Mesenteric fat pad (tissue), 1 donor: ENCODE measurements around the gene ACTN1. TPM values are rescaled to one million over a fixed set of nuclear protein-coding genes. Genes with fewer than 3 reads are reported as not detected.

Experiments used
- DNase-seq: peaks from one replicate; pipeline ENCODE4 v3.0.0-alpha.2; 2020; ENCODE audit warnings: low spot score
- total RNA-seq: library from RNA; stranded (reverse); fragmentation: NEBNext Ultra II Directional; extraction: Animal tissue kit (Norgen Biotek cat#: 25700); gene quantifications from one replicate; pipeline ENCODE4 v1.2.1, GENCODE V29; 2021
- donor health status: DM: yes; HTN: yes; CAD: no.

Gene ACTN1
- total RNA-seq, 1 donor from 2014 or later: 215 TPM

DNA sequence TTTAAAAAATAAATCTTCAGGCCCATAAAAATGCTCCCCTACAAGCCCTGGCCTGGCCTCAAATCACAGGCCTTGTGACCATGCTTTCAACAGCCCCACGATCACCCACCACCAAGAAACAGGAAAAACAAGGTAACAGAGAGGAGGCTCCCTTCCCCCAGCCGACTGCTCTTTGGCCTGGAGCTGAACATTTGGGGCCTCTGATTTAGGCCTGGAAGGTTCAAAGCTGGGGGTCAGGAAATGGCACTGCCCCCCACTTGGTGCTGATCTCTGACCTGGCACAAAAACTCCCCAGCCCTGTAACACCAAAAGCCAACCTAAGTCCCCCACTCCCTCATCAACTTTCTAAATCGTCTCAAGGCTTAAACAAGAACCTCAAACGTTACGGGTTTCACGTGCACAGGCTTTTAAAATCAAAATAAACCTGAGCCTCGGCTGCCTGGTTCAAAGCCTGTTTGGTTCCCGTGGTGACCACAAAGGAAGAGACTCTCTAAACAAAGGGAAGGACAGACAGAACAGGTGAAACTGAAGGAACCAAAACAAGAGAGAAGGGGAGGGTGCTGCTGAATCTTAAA, 9.0 kb downstream of the ACTN1 start:
- no peak for DNase-seq

DNA sequence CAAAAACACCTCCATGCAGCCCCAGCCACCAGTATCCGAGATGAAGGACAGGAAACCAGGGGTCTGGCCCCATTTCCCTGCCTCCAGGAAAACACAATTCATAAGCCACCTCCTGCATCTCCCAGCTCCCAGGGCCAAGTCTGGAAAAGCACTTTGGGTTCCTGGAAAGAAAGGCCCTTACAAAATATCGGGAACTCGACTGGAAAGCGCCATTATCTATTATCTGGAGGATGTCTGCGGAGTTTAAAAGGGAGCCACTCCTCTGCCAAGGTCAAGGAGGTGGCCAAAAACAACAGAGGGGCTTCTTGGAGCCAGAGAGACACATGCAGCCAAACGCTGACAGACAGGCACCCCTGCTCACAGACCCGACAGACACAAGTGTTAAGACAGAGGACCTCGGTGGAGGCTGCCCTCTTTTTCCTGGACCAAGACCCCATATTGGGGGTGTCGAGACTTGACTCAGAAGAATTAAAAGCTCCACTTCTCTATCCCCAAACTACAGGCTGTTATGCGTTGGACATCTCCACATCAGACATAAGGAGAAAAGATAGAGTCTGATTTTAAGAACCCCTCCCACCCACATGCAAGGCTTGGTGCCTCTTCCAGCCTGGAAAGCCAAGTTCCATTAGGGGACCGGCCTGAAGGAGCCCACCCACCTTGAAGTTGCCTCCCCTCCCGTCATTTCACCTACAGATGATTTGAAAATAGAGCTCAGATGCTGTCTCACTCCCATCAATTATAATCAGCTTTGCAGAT, 9.6 kb downstream of the ACTN1 start:
- no peak for DNase-seq

DNA sequence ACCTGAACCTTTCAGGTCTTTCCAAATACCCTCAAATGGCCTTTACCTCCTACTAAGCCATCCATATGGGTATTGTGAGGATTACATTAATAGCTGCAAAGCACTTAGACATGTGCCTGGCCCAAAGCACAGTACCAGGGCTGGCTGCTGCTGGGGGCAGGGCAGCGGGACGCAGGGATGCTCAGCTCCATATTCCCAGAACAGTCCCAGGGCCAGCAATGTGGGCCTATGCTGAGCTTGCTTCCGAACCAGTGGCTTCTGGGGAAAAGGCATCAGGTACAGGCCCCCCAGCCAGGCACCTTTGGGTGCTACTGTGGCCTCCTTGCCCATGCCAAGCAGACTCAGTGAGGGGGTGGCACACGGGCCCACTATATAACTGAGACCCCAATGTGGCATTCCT, 10.4 kb downstream of the ACTN1 start:
- no peak for DNase-seq

DNA sequence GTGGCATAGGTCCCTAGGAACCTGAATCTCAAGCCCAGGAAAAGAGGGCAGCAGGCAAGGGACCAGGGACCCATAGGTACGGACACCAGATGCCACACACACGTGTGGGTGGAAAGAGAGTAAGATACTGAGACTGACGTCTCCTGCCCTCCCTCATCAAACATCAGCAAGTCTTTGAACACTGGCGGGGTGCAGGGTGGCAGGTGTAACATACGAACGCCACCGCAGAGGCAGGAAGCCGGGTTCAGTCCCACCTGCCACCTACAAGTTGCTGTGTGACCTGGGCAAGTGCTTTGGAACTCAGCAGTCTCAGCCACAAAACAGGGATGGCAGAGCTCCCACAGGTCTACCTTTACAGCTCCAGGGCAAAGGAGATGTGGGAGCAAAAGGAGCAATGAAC, 11.1 kb downstream of the ACTN1 start:
- no peak for DNase-seq

DNA sequence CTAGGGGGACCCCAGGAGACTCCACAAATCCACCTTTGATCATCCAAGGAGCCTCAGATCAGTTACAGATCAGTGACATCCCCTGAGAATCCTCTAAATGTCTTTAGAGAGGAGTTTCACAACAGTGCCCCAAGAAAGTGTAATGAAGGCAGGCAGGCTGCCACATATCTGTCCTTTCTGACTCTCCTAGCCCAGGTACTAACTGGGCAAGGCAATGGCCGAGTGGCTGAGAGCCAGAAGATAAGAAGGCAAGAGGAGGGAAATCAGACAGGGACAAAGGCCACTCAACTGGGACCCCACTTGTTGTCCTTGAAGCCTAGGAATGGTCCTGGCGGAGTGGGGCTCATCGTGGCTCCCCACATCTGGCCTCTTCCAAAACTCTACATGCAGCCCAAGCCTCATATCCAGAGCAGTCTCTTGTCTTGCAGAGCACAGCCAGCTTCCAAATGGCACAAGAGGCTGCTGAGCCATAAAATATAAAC, 11.6 kb downstream of the ACTN1 start:
- DNase-seq: no peak

DNA sequence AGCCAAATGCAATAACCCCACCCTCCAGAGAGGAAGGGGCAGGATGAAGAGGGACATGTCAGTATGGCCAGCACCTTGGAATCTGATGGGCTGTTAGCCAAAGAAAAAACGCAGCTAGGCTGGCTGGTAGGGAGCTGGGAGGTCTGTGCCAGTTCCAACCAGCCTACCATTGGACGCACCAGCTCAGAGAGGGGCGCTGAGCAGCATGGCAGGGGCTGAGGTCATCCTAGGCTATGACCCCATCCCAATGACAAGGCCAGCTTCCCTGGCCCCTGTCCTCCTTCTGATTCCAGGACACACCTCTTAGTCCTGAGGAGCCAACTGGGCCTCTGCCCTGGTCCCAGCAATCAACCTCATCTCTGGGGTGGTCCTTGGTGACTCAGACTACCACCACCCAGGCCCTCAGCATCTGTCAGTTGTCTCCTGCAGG, 12.2 kb downstream of the ACTN1 start:
- no peak for DNase-seq

DNA sequence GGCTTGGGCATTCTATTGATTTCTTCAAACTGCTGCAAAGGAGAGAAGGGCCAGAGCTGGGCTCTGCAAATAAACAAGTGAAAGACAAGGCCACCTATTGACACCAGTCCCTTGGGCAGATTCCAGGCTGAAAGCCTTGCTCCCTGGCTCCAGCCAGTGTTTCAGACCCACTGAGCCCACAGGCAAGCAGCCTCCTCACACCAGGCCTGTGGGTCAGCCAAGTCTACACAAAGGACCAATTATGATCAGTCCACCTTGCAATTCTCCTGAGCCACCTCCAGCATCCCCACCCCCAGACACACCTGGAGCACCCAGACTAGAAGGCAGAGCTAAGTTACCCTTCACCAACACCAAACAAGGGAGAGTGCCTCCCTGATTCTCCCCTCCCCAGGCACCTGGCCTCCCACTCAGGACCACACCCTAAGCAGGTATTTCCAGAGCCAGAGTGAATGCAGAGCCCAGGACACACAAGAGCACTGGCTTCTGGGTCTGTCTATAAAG, 13.8 kb downstream of the ACTN1 start:
- no peak for DNase-seq

DNA sequence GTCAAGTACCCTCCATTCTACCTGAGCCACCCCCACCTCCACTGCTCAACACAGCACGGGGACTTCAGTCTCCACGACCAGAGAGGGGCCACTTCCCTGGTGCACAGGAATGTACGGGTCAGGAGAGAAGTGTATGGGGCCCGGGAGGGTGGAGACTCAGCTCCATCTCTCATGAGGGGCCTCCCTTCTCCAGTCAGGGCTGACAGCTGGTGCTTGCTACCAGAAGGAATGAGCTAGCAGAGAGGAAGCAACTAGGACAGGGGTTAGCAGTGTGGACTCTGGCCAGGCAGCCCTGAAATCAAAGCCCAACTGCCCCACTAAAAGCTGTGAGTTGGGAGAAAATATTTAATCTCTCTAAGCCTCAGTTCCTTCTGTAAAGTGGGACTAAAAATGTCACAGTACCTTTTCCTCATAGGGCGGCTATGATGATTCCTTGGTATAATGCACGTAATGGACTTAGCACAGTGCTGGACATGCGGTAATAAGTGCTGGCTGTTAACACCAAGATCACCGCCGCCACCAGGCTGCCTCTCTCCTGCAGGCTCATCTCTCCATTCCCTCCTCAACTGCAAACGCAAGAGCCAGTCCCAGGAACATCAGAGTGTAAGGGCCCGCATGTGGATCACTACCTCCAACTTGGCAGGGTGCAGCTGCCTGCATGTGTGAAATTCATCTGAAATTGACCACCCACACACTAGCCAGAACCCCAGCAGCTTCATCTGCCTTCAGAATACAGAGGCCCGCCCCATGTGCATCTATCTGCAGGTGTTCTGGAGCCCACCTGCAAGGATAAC, 14.6 kb downstream of the ACTN1 start:
- no peak for DNase-seq

DNA sequence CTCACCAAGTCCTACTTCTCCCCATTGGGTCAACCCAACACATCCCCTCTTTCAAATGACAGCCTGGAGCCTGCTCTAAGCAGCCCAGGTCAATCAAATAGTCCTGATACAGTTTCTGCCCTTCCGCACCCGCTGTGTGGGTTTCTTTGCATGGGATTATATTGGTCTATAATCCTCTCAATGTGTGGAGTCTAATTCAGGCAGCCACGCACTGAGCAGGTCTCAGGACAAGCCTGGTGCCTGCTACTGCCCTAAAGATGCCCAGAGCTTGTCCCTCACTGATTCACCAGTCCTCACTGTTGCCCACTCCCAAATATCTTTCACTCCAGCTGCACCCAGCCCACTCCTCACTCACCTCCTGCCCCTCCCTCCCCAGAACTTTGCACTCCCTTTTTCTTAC, 16.4 kb downstream of the ACTN1 start:
- DNase-seq: no peak

DNA sequence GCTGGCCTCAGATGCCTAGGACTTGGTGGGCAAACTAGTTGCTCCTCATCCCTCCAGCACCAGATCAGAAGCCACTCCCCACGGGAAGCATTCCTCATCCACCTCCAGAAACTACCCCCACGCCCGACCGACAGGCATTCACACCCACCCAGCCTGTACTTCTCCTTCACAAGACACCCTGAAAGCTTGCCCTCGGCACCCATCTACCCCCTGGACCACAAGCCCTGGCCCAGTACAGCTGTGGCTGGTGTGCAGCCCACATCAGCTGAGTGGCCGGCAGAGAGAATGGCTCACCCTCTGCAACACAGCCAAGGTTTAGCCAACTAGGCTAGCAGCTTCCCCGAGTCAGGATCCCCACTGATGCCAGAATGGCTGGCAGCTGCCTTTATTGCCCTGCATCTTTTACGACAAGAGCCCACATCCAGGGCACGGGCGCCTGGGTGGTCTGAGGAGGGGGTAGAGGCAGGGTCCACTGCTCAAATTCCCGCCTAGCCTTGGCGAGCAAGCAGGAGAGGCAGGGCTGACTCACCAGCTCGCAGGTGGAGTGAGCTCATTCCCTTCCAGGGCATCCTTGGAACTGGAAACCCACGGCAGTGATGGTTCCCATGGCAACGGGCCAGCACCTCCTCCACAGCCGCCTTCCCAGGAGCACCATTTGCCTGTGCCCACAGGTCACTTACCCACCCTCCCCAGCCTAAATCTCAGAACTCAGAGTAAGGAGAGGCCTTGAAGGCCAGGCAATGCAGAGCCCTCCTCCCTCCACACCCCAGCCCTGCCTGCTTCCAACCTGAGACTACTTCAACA, 17.1 kb downstream of the ACTN1 start:
- DNase-seq: no peak

DNA sequence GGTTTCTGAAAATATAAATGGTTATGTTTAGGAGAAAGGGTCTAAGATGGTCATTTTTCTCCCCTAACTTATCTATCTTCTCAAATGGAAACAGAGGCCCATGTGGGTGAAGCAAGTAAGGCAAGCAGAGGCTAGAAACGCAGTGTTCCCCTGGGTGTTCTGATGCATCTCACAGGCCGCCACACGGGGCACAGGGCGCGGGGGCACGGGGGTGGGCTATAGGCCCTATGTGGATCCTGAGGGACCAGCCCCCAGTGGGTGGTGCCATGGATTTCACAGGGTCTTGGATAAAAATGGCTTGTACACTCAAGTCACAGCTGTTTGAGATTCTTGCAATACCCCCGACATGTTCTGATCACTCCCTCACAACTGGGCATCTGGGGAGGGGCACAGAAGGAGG, 17.7 kb downstream of the ACTN1 start:
- no peak for DNase-seq

DNA sequence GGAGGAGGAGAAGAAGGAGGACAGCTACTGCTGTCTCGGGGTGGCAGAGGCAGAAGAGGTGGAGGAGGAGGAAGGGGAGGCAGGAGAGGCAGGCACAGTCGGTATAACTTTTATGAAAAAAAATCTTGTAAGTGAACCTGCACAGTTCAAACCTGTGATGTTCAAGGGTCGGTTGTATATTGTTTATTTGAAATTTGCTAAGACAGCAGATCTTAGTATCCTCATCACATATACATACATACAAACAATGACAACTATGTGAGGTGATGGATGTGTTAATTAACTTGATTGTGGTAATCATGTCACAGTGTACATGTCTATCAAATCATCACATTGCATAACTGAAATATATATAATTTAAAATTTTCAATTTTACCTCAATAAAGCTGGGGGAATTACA, 19.0 kb downstream of the ACTN1 start:
- DNase-seq: no peak

DNA sequence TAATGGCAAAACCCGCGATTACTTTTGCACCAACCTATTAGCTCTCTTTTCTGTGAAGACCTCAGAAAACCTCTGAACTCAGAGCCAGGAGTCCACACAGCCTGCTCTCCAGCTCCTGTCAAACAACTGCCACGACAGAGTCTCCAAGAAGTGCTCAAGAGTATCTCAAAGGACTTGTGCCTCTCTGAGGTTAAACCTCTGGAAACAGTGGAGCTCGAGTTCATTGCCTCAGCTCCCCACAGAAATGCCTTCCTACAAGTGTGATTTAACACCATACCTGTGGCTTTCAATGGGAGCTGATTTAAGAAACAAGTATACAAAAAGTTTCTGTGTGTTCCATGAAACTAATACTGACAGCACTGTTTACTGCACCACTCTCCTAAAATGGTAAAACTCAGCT, 20.1 kb downstream of the ACTN1 start:
- DNase-seq: no peak

DNA sequence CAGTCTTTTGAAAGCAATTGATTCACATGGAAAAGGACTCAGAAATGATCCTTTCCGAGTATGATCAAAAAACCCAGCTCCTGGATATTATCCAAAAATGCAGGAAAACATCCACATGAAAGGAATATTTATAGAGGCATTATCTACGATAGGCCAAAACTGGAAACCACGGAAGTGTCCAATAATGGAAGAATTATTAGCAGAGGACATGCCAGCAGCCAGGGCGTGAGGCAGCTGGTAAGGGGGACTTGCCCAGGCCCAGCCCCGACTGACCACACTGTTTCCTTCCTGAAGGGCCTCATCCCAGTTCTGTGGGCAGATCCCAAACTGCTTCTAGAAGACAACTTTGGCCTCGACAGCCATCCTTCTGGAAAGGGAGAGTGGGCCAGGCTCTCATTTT, 20.5 kb downstream of the ACTN1 start:
- DNase-seq: no peak

DNA sequence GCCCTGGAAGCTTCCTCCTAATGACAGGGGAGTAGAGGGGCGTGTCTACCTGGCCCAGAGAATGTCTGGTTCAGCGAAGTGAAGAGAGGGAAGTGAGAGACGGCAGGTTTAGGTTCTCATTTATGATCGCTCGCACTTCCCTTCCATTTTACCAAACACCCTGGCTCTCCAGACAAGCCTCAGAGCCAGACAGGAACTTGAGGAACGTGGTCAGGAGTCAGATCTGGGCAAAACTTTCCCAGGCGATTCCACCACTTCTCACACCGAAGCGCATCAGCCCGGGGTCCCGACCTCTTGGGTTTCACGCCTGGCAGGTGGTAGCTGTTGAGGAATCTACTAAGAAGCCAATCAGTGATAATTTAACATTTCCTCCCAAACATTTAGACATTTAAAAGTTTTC, 21.3 kb downstream of the ACTN1 start:
- DNase-seq: no peak

DNA sequence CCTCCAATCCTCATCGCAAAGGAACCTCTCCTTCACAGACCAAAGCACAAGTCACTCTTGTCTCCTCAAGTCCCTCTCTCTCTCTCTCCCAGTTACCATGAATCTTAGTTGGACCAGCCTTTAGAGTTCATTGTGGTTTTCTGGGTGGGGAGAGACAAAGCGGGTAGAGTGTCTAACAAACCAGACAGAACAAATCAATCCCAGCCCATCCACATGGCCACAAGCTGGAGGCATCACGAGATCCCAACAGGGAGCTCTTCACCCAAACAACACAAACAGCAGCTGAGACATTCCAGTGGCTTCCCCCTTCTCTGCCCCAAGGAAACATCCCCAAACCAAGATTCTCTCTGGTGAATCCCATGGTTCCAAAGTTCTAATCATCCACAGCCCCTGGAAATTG, 22.4 kb downstream of the ACTN1 start:
- no peak for DNase-seq

DNA sequence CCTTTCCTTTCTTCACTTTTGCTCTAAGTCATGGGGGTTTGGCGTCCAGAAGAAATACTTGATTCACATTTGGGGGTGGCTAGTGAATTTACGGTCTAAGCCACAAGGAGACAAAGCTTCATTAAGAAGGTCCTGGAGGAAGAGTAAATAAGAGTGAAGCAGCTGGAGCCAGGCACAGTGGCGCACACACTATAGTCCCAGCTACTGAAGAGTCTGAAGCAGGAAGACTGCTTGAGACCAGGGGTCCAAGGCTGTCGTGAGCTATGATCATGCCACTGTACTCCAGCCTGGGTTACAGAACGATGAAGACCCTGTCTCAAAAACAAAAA, 23.3 kb downstream of the ACTN1 start:
- DNase-seq: no peak

DNA sequence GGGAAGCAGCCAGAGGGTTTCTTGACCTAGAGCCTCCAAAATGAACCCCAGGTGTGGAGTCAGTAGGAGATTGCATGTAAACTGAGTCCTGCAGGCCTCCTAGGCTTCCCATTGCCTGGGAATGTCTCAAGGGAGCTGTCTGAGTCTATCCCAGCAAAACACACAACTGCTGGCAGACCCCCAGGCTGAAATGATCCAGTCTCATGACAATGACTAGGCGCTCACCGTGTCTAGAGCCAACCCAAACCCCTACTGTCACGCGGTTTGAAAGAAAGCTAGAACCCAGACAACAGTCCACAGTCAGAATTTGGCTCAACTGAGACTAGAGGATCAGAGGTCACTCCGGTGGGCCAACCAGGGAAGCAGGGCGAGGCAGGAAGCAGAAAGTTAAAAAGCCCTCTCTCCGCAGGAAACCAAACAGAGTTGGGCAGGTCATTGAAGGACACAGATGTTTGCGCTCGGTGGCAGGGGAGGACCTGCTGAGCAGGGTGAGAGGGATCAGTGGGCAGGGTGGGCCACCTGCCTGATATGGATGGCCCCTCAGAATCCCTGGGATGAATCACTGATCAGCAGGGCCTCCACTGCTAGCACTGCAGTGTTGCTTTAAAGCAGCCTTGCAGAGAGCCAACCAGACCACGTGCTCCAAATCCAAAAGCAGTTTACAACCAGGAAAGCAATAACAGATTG, 23.8 kb downstream of the ACTN1 start:
- no peak for DNase-seq

DNA sequence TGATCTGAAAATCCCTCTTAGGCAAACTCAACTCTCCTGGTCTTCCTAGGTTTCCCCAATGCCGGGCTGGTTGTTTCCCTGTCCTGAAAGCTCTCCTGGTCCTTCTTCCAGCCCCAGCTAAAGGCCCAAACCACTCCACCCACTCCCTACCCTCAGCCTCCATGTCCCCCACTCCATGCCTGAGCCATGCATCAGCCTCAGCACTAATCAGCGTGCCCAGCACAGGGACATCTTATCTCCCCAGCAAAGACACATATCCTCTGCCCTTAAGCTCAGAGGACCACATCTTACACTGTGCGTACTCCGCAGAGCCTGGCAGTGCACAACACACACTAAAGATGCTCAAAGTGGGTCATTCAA, 25.9 kb downstream of the ACTN1 start:
- DNase-seq: no peak

DNA sequence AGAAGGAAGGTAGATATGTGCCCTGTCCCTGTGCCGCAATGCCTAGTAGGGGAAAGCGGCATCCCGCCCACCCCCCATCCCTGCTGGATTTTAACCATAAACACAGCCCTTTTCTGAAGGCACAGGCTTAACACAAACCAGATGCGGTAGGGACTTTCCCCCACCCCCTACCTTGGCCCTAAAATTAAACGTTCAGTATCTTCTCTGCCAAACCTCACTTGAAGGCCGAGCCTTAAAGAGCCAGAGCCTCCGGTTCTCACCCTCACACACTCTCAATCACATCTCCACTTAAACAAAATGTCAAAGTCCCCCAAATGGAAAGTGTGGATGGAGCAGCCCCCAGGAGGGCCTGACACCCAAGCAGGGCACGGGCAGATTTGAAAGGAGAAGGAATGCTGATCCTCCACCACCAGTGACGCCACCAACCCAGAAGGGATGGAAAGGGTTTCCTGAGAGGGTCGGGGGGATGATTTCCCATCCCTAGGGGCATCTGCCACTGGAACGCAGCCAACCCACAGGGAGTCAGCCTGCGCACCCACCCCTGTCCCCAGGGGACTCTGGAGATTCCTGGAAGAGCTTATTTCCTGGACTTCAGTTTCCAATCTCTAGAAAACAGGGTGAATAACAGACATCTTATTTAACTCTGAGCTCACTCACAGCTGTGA, 26.4 kb downstream of the ACTN1 start:
- no peak for DNase-seq
